ENCODE results near the gene PEX26. TPM values are rescaled to one million over a fixed set of nuclear protein-coding genes. Genes with fewer than 3 reads are reported as not detected.
"Not testable (repeated sequence)": the region's sequence is repeated elsewhere in the genome, so short reads cannot be mapped to it uniquely, and the experiment has no call there.

The PEX26 gene
- total and polyA plus RNA-seq, 9 of the 15 experiments (the other 6 are each of a cell fraction or from before 2014, with no cell fraction given): 0.35 to 39.6 (median 17.4) TPM

GRCh38 chr22:18106550-18107341 lies 29.0 kb downstream of the PEX26 start:
- H4K20me1 ChIP-seq (replicated peaks; ENCODE audit: control insufficient read depth, insufficient read depth, low read length); H3K79me2 ChIP-seq (ENCODE audit: control insufficient read depth, insufficient read depth, low read length); FAIRE-seq; DNase-seq (ENCODE audit: extremely low read depth in 1 of 4, low spot score in 3 of 4); H3K9me1 ChIP-seq (ENCODE audit: control insufficient read depth, insufficient read depth, low read length); ATAC-seq; H3K27ac ChIP-seq (ENCODE audit: extremely low read depth, low read depth, low read length); H3K4me2 ChIP-seq (ENCODE audit: insufficient read depth, low read length); H3K9ac ChIP-seq (ENCODE audit: insufficient read depth in 1 of 2, low read depth in 2 of 2, low read length in 2 of 2); H3K9me3 ChIP-seq (replicated peaks; ENCODE audit: control insufficient read depth, insufficient read depth, low read depth, low read length); H3K4me3 ChIP-seq; H3K36me3 ChIP-seq (ENCODE audit: control insufficient read depth, insufficient read depth, low read length); CTCF ChIA-PET (ENCODE audit: low intra/inter-chr PET ratio); BruUV-seq (replicated peaks); H3K27me3 ChIP-seq (ENCODE audit: control insufficient read depth in 2 of 2, insufficient read depth in 2 of 2, low read length in 2 of 2); in situ Hi-C loops (cut with MboI); H2AFZ ChIP-seq (ENCODE audit: low read depth, low read length): not testable (repeated sequence)
- H3K4me1 ChIP-seq (replicated peaks in 1 of 2; ENCODE audit: control insufficient read depth in 2 of 2, insufficient read depth in 2 of 2, low read length in 2 of 2): peaks cover 0 to 11% of the 10 kb centered on the region in 2 experiments; a peak in 2 of 5 replicates
- 41% methylated on average over 4 of the region's 4 CpGs for WGBS (ENCODE audit: insufficient coverage, low coverage, missing lambda C conversion rate)
- intact Hi-C loops (cut with micrococcal nuclease): loop anchor here (10.0 kb wide), 1 partner anchor 82 kb away; the partner anchor contains the start of gene MICAL3
- POLR2A ChIA-PET: interaction anchor here (0.9 to 1.6 kb wide), 5 partner anchors 10 to 20 kb away, joined by 3 to 6 read pairs (median 4); no protein-coding TSS in a partner anchor

GRCh38 chr22:18108187-18108586 lies 30.4 kb downstream of the PEX26 start:
- no peak for ATAC-seq
- Histone ChIP-seq H3K4me2 (ENCODE audit: insufficient read depth, low read length) (no peak overlapping the region), H3K27me3 (ENCODE audit: control insufficient read depth in 2 of 2, insufficient read depth in 2 of 2, low read length in 2 of 2) (peaks cover 0 to 2% of the 10 kb centered on the region in 2 experiments; a peak in 1 of 5 replicates), H3K4me1 (replicated peaks in 1 of 2; ENCODE audit: control insufficient read depth in 2 of 2, insufficient read depth in 2 of 2, low read length in 2 of 2) (peaks cover 0 to 11% of the 10 kb centered on the region in 2 experiments; a peak in 2 of 5 replicates), H3K36me3 (ENCODE audit: control insufficient read depth, insufficient read depth, low read length) (no peaks in the 10 kb centered on the region), H3K4me3 (no peak overlapping the region), H3K9me3 (replicated peaks; ENCODE audit: control insufficient read depth, insufficient read depth, low read depth, low read length) (no peaks in the 10 kb centered on the region), H3K9me1 (ENCODE audit: control insufficient read depth, insufficient read depth, low read length) (no peaks in the 10 kb centered on the region), H3K9ac (ENCODE audit: insufficient read depth in 1 of 2, low read depth in 2 of 2, low read length in 2 of 2) (no peak overlapping the region), H3K79me2 (ENCODE audit: control insufficient read depth, insufficient read depth, low read length) (no peaks in the 10 kb centered on the region), H3K27ac (ENCODE audit: extremely low read depth, low read depth, low read length) (no peak overlapping the region), H4K20me1 (replicated peaks; ENCODE audit: control insufficient read depth, insufficient read depth, low read length) (no peaks in the 10 kb centered on the region), H2AFZ (ENCODE audit: low read depth, low read length) (no peak overlapping the region)
- CTCF ChIA-PET (ENCODE audit: low intra/inter-chr PET ratio): no interaction called here
- no peak for FAIRE-seq
- intact Hi-C loops (cut with micrococcal nuclease): loop anchor here (10.0 kb wide), 1 partner anchor 83 kb away; the partner anchor contains the start of gene MICAL3
- in situ Hi-C loops (cut with MboI): no loop called here
- POLR2A ChIA-PET: interaction anchor here (0.8 kb wide), 1 partner anchor 964 kb away, joined by 4 read pairs; no protein-coding TSS in a partner anchor
- 57% methylated on average over 3 of the region's 3 CpGs for WGBS (ENCODE audit: insufficient coverage, low coverage, missing lambda C conversion rate)
- BruUV-seq (replicated peaks): no TSS peak
- no peak for DNase-seq (ENCODE audit: extremely low read depth in 1 of 4, low spot score in 3 of 4)
- TF ChIP-seq POLR2A (conservative IDR thresholded peaks at IDR 0.05) (no peak), CREB3 (tag; conservative IDR thresholded peaks at IDR 0.05; ENCODE audit: low read depth) (no peak), ZNF395 (CRISPR knock-in tag; IDR thresholded peaks at IDR 0.05) (no peak), PBX2 (CRISPR knock-in tag; IDR thresholded peaks at IDR 0.05; ENCODE audit: low read depth) (no peak), PBX2 (tag; conservative IDR thresholded peaks at IDR 0.05; ENCODE audit: low read depth) (no peak), TGIF2 (CRISPR knock-in tag; IDR thresholded peaks at IDR 0.05) (no peak), ZNF239 (CRISPR knock-in tag; IDR thresholded peaks at IDR 0.05) (no peak), SMAD2 (IDR thresholded peaks at IDR 0.05; ENCODE audit: low read depth, low read length) (no peak), HNRNPLL (IDR thresholded peaks at IDR 0.05; ENCODE audit: low read depth, low read length, poor library complexity, severe bottlenecking) (no peak)
